HEK293T (cell line): Measurements from ENCODE around the gene ZNF469.

Experiments used
- CTCF ChIA-PET: fragments of 350-600 bp; formaldehyde crosslinking; extraction: SDS; loops from one replicate; lab custom pipeline; 2021; ENCODE audit warnings: antibody characterized with exemption, inconsistent platforms; lab: Yijun Ruan, JAX
- POLR2A ChIA-PET: fragments of 350-600 bp; formaldehyde crosslinking; extraction: SDS; loops from one replicate; lab custom pipeline; 2020; ENCODE audit warnings: antibody characterized with exemption, inconsistent platforms; lab: Yijun Ruan, JAX
- DNase-seq: peaks from one replicate; pipeline ENCODE4 v3.0.0; 2012; ENCODE audit warnings: mixed read lengths; ENCODE audit errors: extremely low spot score
- ARNT ChIP-seq: fragments of 450-650 bp; IDR thresholded peaks from 2 replicates; pipeline ENCODE4 v1.6.1; 2017; ENCODE audit warnings: mild to moderate bottlenecking
- BHLHE40 ChIP-seq: fragments of 450-650 bp; IDR thresholded peaks from 2 replicates; pipeline ENCODE4 v1.6.1; 2016; ENCODE audit warnings: mild to moderate bottlenecking, moderate library complexity, borderline replicate concordance
- CTBP1 ChIP-seq: fragments of 450-650 bp; IDR thresholded peaks from 2 replicates; pipeline ENCODE4 v1.6.1; 2016; ENCODE audit warnings: borderline replicate concordance
- ELF4 ChIP-seq: fragments of 450-650 bp; IDR thresholded peaks from 2 replicates; pipeline ENCODE4 v1.6.1; 2017; ENCODE audit warnings: antibody characterized with exemption
- FOXA1 ChIP-seq: fragments of 450-650 bp; IDR thresholded peaks from 2 replicates; pipeline ENCODE4 v1.6.1; 2016; ENCODE audit warnings: mild to moderate bottlenecking
- FOXK2 ChIP-seq: fragments of 450-650 bp; IDR thresholded peaks from 2 replicates; pipeline ENCODE4 v1.6.1; 2016; ENCODE audit warnings: mild to moderate bottlenecking
- FOXM1 ChIP-seq: fragments of 450-650 bp; IDR thresholded peaks from 2 replicates; pipeline ENCODE4 v1.6.1; 2017; ENCODE audit warnings: mild to moderate bottlenecking, borderline replicate concordance
- HDGF ChIP-seq: fragments of 450-650 bp; IDR thresholded peaks from 2 replicates; pipeline ENCODE4 v1.6.1; 2017; ENCODE audit warnings: antibody characterized with exemption, borderline replicate concordance
- L3MBTL2 ChIP-seq: fragments of 450-650 bp; conservative IDR thresholded peaks from 2 replicates; pipeline ENCODE4 v1.6.1; 2016; ENCODE audit warnings: mild to moderate bottlenecking
- LEF1 ChIP-seq: fragments of 450-650 bp; IDR thresholded peaks from 2 replicates; pipeline ENCODE4 v1.6.1; 2017; ENCODE audit warnings: mild to moderate bottlenecking, borderline replicate concordance
- NFRKB ChIP-seq: fragments of 450-650 bp; IDR thresholded peaks from 2 replicates; pipeline ENCODE4 v1.6.1; 2016; ENCODE audit warnings: mild to moderate bottlenecking, moderate library complexity
- PKNOX1 ChIP-seq: fragments of 450-650 bp; IDR thresholded peaks from 2 replicates; pipeline ENCODE4 v1.6.1; 2016
- SP1 ChIP-seq: fragments of 450-650 bp; IDR thresholded peaks from 2 replicates; pipeline ENCODE4 v1.6.1; 2017
- SUZ12 ChIP-seq: fragments of 450-650 bp; IDR thresholded peaks from 2 replicates; pipeline ENCODE4 v1.6.1; 2016; ENCODE audit warnings: mild to moderate bottlenecking
- TARDBP ChIP-seq: fragments of 450-650 bp; IDR thresholded peaks from 2 replicates; pipeline ENCODE4 v1.6.1; 2016
- ZNF384 ChIP-seq: fragments of 450-650 bp; IDR thresholded peaks from 2 replicates; pipeline ENCODE4 v1.6.1; 2016

ZNF469 gene

GRCh38 chr16:88382491-88383400 is at the start of gene ZNF469:
TSS of gene ZNF469 (plus strand) at chr16:88382959. CDS start at chr16:88427471, 44,512 bp downstream.
- ChIA-PET CTCF (no interaction called here), POLR2A (no interaction called here)
- TF ChIP-seq SUZ12 (no peak), FOXK2 (no peak), ZNF384 (no peak), FOXM1 (no peak), NFRKB (no peak), ARNT (no peak), TARDBP (no peak), PKNOX1 (no peak), FOXA1 (no peak), ELF4 (no peak), HDGF (no peak), SP1 (no peak), LEF1 (no peak), BHLHE40 (no peak)
- peak; percentile 62 for DNase-seq

- TF ChIP-seq ARNT (no peak), SP1 (no peak), PKNOX1 (no peak), HDGF (no peak), FOXM1 (no peak), CTBP1 (no peak), FOXA1 (no peak), SUZ12 (no peak), BHLHE40 (no peak), ELF4 (no peak), NFRKB (no peak), FOXK2 (no peak), LEF1 (no peak), ZNF384 (no peak), TARDBP (no peak), L3MBTL2 (no peak)
- no peak for DNase-seq
- POLR2A ChIA-PET = no interaction called here
- CTCF ChIA-PET = no interaction called here
Measured at GRCh38 chr16:88333848-88334777, 48.6 kb upstream of the ZNF469 start.

- DNase-seq = no peak
- ChIA-PET POLR2A (no interaction called here), CTCF (no interaction called here)
- no peak for TF ChIP-seq SUZ12
- TF ChIP-seq NFRKB = no peak
- TF ChIP-seq FOXA1 = no peak
- TF ChIP-seq PKNOX1 = no peak
- TF ChIP-seq ELF4 = no peak
- no peak for TF ChIP-seq FOXK2
- TF ChIP-seq FOXM1 = no peak
- TF ChIP-seq LEF1 = no peak
- TF ChIP-seq L3MBTL2 = no peak
- no peak for TF ChIP-seq ARNT
- no peak for TF ChIP-seq TARDBP
- TF ChIP-seq SP1 = no peak
- TF ChIP-seq BHLHE40 = no peak
- TF ChIP-seq HDGF = no peak
- no peak for TF ChIP-seq ZNF384
- no peak for TF ChIP-seq CTBP1
Measured at GRCh38 chr16:88334778-88335720, 47.7 kb upstream of the ZNF469 start.

- TF ChIP-seq PKNOX1 (no peak), FOXA1 (no peak), NFRKB (no peak), LEF1 (no peak), ZNF384 (no peak), SUZ12 (no peak), BHLHE40 (no peak), CTBP1 (no peak), TARDBP (no peak), FOXM1 (no peak), ELF4 (no peak), SP1 (no peak)
- ChIA-PET CTCF (no interaction called here), POLR2A (no interaction called here)
- DNase-seq = no peak
Measured at GRCh38 chr16:88337021-88337420, 45.7 kb upstream of the ZNF469 start.
